Left hindlimb (tissue), 1 donor: ENCODE measurements around the gene SHTN1.

Source experiments
- DNase-seq: peaks from one replicate; pipeline ENCODE4 v3.0.0-alpha.2; 2018

SHTN1 gene

DNA sequence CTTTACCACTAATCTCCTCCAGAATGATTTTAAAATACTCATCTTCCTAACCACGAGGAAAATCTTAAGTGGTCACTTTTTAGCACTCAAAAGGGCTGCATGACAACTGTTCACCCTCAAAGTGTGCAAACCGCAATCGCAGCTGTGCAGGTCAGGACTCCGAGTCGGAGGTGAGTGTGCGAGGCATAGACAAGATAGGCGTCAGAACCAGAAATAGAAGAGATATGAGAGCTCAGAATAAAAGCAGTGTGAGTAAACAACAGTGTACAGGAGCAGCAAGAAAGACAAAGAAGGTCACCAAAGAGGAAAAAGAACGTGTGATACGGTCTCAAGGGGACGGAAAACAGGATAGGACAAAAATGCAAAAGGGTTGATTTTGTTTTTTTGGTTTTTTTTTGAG lies 173.2 kb downstream of the SHTN1 start:
- DNase-seq, result no peak
